WTC11 (cell line): ENCODE results near the gene UBAC2.

ENCODE experiments used
- AFF4 ChIP-seq: sonication (generic); formaldehyde crosslinking; IDR thresholded peaks from 2 replicates; pipeline ENCODE4 v1.8.1; 2023; ENCODE audit warnings: mild to moderate bottlenecking, missing genetic modification reagents, borderline replicate concordance
- ETV6 ChIP-seq: sonication (generic); formaldehyde crosslinking; IDR thresholded peaks from 2 replicates; pipeline ENCODE4 v1.8.1; 2022; ENCODE audit warnings: mild to moderate bottlenecking, missing genetic modification reagents
- GTF2I ChIP-seq: fragments of 250-450 bp; sonication (Bioruptor Pico); conservative IDR thresholded peaks from 2 replicates; pipeline ENCODE4 v1.4.0; 2021; ENCODE audit warnings: mild to moderate bottlenecking
- NR3C1 ChIP-seq: sonication (generic); formaldehyde crosslinking; conservative IDR thresholded peaks from 2 replicates; pipeline ENCODE4 v1.8.1; 2023; ENCODE audit warnings: low read depth, mild to moderate bottlenecking, missing genetic modification reagents
- TEAD4 ChIP-seq: sonication (generic); formaldehyde crosslinking; IDR thresholded peaks from 2 replicates; pipeline ENCODE4 v1.8.0; 2022; ENCODE audit warnings: mild to moderate bottlenecking, missing genetic modification reagents
- TP53 ChIP-seq: sonication (generic); formaldehyde crosslinking; IDR thresholded peaks from 2 replicates; pipeline ENCODE4 v1.8.1; 2023; ENCODE audit warnings: mild to moderate bottlenecking, missing genetic modification reagents
- TF ChIP-seq, protein P1 (sequence below): fragments of 200-600 bp; IDR thresholded peaks from 2 replicates; pipeline ENCODE4 v1.8.0; 2022; ENCODE audit warnings: antibody characterized with exemption

DNA sequence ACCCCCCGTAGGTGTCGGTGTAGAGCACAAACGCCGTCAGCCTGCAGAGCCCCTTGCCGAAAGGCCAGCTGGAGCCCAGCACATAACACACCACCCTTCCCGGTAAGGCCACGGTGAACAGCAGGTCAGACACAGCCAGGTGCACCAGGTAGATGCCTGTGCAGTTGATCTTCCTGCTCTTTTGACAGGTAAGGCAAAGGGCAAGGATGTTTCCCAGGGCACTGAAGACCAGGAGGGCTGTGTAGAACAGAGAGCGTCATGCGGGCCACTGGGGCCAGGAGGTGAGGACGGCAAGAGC is 208.0 kb downstream of the UBAC2 start:
- no peak for TF ChIP-seq NR3C1 (CRISPR knock-in tag)
- TF ChIP-seq TEAD4 = no peak
- TF ChIP-seq, protein P1, sequence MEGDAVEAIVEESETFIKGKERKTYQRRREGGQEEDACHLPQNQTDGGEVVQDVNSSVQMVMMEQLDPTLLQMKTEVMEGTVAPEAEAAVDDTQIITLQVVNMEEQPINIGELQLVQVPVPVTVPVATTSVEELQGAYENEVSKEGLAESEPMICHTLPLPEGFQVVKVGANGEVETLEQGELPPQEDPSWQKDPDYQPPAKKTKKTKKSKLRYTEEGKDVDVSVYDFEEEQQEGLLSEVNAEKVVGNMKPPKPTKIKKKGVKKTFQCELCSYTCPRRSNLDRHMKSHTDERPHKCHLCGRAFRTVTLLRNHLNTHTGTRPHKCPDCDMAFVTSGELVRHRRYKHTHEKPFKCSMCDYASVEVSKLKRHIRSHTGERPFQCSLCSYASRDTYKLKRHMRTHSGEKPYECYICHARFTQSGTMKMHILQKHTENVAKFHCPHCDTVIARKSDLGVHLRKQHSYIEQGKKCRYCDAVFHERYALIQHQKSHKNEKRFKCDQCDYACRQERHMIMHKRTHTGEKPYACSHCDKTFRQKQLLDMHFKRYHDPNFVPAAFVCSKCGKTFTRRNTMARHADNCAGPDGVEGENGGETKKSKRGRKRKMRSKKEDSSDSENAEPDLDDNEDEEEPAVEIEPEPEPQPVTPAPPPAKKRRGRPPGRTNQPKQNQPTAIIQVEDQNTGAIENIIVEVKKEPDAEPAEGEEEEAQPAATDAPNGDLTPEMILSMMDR = no peak
- no peak for TF ChIP-seq GTF2I (CRISPR knock-in tag)
- TF ChIP-seq TP53 (CRISPR knock-in tag) = no peak
- TF ChIP-seq ETV6 = no peak
- no peak for TF ChIP-seq AFF4
